HepG2 (cell line): ENCODE measurements around the gene DMXL2.

ENCODE experiments used
- EZH2 ChIP-seq: conservative IDR thresholded peaks from 2 replicates; pipeline ENCODE4 v1.6.1; 2012; ENCODE audit warnings: mild to moderate bottlenecking, low read depth, low read length, moderate library complexity
- ZKSCAN1 ChIP-seq: fragments of 150-350 bp; IDR thresholded peaks from 2 replicates; pipeline ENCODE4 v1.6.1; 2014; ENCODE audit warnings: low read length
- ZNF510 ChIP-seq: sonication (generic); formaldehyde crosslinking; IDR thresholded peaks from 2 replicates; pipeline ENCODE4 v1.4.0; 2020; ENCODE audit warnings: low read depth, mild to moderate bottlenecking, missing genetic modification reagents
- TF ChIP-seq, protein P1 (sequence below): sonication (generic); formaldehyde crosslinking; IDR thresholded peaks from 2 replicates; pipeline ENCODE4 v1.5.0; 2020; ENCODE audit warnings: mild to moderate bottlenecking, missing genetic modification reagents, moderate library complexity

GRCh38 chr15:51470512-51470911 lies 152.1 kb downstream of the DMXL2 start:
- TF ChIP-seq, protein P1, sequence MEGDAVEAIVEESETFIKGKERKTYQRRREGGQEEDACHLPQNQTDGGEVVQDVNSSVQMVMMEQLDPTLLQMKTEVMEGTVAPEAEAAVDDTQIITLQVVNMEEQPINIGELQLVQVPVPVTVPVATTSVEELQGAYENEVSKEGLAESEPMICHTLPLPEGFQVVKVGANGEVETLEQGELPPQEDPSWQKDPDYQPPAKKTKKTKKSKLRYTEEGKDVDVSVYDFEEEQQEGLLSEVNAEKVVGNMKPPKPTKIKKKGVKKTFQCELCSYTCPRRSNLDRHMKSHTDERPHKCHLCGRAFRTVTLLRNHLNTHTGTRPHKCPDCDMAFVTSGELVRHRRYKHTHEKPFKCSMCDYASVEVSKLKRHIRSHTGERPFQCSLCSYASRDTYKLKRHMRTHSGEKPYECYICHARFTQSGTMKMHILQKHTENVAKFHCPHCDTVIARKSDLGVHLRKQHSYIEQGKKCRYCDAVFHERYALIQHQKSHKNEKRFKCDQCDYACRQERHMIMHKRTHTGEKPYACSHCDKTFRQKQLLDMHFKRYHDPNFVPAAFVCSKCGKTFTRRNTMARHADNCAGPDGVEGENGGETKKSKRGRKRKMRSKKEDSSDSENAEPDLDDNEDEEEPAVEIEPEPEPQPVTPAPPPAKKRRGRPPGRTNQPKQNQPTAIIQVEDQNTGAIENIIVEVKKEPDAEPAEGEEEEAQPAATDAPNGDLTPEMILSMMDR (CRISPR knock-in tag) = no peak
- TF ChIP-seq ZNF510 (CRISPR knock-in tag) = no peak
- no peak for TF ChIP-seq EZH2
- no peak for TF ChIP-seq ZKSCAN1
